K562 (cell line): Measurements from ENCODE around the gene RNF19B. TPM values are rescaled to one million over a fixed set of nuclear protein-coding genes. Genes with fewer than 3 reads are reported as not detected.
A peak's percentile ranks its signal among the peaks of the same experiment; 100 is the strongest.

ENCODE experiments used
- ATF1 ChIP-seq, 2 experiments: fragments of 450-650 bp in 1 of 2; IDR thresholded peaks; 2 replicates each; pipeline ENCODE4 v1.6.1; 2016; ENCODE audit warnings: missing compliant biosample characterization in 1 of 2, missing genetic modification characterization in 1 of 2
- CBX5 ChIP-seq: IDR thresholded peaks from 2 replicates; pipeline ENCODE4 v1.6.1; 2014; ENCODE audit warnings: low read depth, borderline replicate concordance
- CREM ChIP-seq: IDR thresholded peaks from 2 replicates; pipeline ENCODE4 v1.6.1; 2014; ENCODE audit warnings: antibody characterized with exemption, low read depth
- ELF4 ChIP-seq: fragments of 450-650 bp; formaldehyde crosslinking; IDR thresholded peaks from 2 replicates; pipeline ENCODE4 v1.4.0; 2022; ENCODE audit warnings: missing genetic modification characterization
- FOXJ2 ChIP-seq: fragments of 200-800 bp; sonication (Bioruptor generic); IDR thresholded peaks from 2 replicates; pipeline ENCODE4 v1.6.1; 2016; ENCODE audit warnings: missing genetic modification characterization, missing compliant biosample characterization
- MAFF ChIP-seq: IDR thresholded peaks from 2 replicates; pipeline ENCODE4 v1.6.1; 2012; ENCODE audit warnings: low read length, improper control_type of control experiment
- NFYB ChIP-seq: IDR thresholded peaks from 2 replicates; pipeline ENCODE4 v1.6.1; 2011; ENCODE audit warnings: mild to moderate bottlenecking, moderate library complexity; ENCODE audit not compliant: insufficient read length; ENCODE audit errors: extremely low read depth
- NR2C2 ChIP-seq, 2 experiments: fragments of 200-800 bp in 1 of 2; sonication (Bioruptor generic) in 1 of 2; sonication (generic) in 1 of 2; formaldehyde crosslinking in 1 of 2; IDR thresholded peaks; 2 replicates each; pipeline versions ENCODE4 v1.6.1 to v1.8.0; 2016 to 2022; ENCODE audit warnings: mild to moderate bottlenecking in 1 of 2, missing compliant biosample characterization in 1 of 2, missing genetic modification characterization in 1 of 2, missing genetic modification reagents in 1 of 2
- NRF1 ChIP-seq, 2 experiments: fragments of 450-650 bp; IDR thresholded peaks in 1 of 2; conservative IDR thresholded peaks in 1 of 2; 2 replicates each; pipeline ENCODE4 v1.6.1; 2014; ENCODE audit warnings: mild to moderate bottlenecking in 2 of 2
- PRPF4 ChIP-seq: fragments of 200-400 bp; formaldehyde crosslinking; IDR thresholded peaks from one replicate; pipeline ENCODE4 v1.6.1; 2017; ENCODE audit warnings: low read length, low read depth, mild to moderate bottlenecking; ENCODE audit not compliant: insufficient read depth, poor library complexity, severe bottlenecking
- SMARCE1 ChIP-seq: fragments of 450-650 bp; IDR thresholded peaks from 2 replicates; pipeline ENCODE4 v1.7.1; 2016; ENCODE audit warnings: mild to moderate bottlenecking
- SRF ChIP-seq, 2 experiments: fragments of 250-450, 450-650 bp in 1 of 2; sonication (Bioruptor Pico) in 1 of 2; sonication (generic) in 1 of 2; formaldehyde crosslinking; IDR thresholded peaks; 2 replicates each; pipeline versions ENCODE4 v1.5.0 to v1.5.1; 2020 to 2022; ENCODE audit warnings: mild to moderate bottlenecking in 1 of 2, missing genetic modification reagents in 1 of 2
- TSC22D4 ChIP-seq: fragments of 450-650 bp; IDR thresholded peaks from 2 replicates; pipeline ENCODE4 v1.6.1; 2016; ENCODE audit warnings: missing genetic modification characterization, missing biosample characterization, control low read depth
- ZNF644 ChIP-seq: fragments of 200-800 bp; sonication (Bioruptor generic); IDR thresholded peaks from 2 replicates; pipeline ENCODE4 v1.6.1; 2016; ENCODE audit warnings: low read depth, missing genetic modification characterization, missing compliant biosample characterization
- ZNF766 ChIP-seq: fragments of 200-800 bp; sonication (Bioruptor generic); conservative IDR thresholded peaks from 2 replicates; pipeline ENCODE4 v1.6.1; 2016; ENCODE audit warnings: missing genetic modification characterization, missing compliant biosample characterization
- polyA plus RNA-seq, 8 experiments: library from polyadenylated mRNA; depleted of rRNA in 4 of 8; stranded (reverse) in 5 of 8; unstranded in 3 of 8; fragments of >200 nt; fragmentation: Nextera tagmentation in 2 of 8; fragmentation: Illumina TruSeq in 1 of 8; extraction: Ambion mirVana in 2 of 8; extraction: Trizol in 1 of 8; gene quantifications; 2 replicates each; pipeline versions ENCODE4 v1.2.1 to v1.2.3, GENCODE V29; 2011 to 2014; ENCODE audit warnings: inconsistent platforms in 1 of 8, missing spikeins in 1 of 8
- total RNA-seq, 7 experiments: library from RNA; depleted of rRNA in 6 of 7; stranded (reverse); fragments of >200 nt in 6 of 7; fragmentation: Illumina TruSeq in 2 of 7; extraction: Trizol in 2 of 7; gene quantifications; 2 replicates each; pipeline versions ENCODE4 v1.2.1 to v1.2.3, GENCODE V29; 2011 to 2021; ENCODE audit warnings: low replicate concordance in 1 of 7
- TF ChIP-seq, protein P1 (sequence below): fragments of 450-650 bp; formaldehyde crosslinking; IDR thresholded peaks from 2 replicates; pipeline ENCODE4 v1.4.0; 2022; ENCODE audit warnings: mild to moderate bottlenecking, moderate library complexity
- TF ChIP-seq, protein P2 (sequence below), 2 experiments: fragments of 200-800 bp in 1 of 2; sonication (Bioruptor generic) in 1 of 2; sonication (generic) in 1 of 2; formaldehyde crosslinking in 1 of 2; IDR thresholded peaks in 1 of 2; conservative IDR thresholded peaks in 1 of 2; 2 replicates each; pipeline versions ENCODE4 v1.5.0 to v1.6.1; 2016 to 2020; ENCODE audit warnings: missing compliant biosample characterization in 1 of 2, missing genetic modification characterization in 1 of 2, missing genetic modification reagents in 1 of 2
- TF ChIP-seq, protein P3 (sequence below): fragments of 450-650 bp; IDR thresholded peaks from 2 replicates; pipeline ENCODE4 v1.6.1; 2018; ENCODE audit not compliant: partially characterized antibody
- TF ChIP-seq, protein P4 (sequence below): sonication (generic); formaldehyde crosslinking; IDR thresholded peaks from 2 replicates; pipeline ENCODE4 v1.8.0; 2022; ENCODE audit warnings: missing genetic modification reagents, mild to moderate bottlenecking, moderate library complexity, borderline replicate concordance

The RNF19B gene
- total and polyA plus RNA-seq, 9 of the 15 experiments (the other 6 are each of a cell fraction or from before 2014, with no cell fraction given) = 2.6 to 14.9 (median 10.1) TPM

DNA sequence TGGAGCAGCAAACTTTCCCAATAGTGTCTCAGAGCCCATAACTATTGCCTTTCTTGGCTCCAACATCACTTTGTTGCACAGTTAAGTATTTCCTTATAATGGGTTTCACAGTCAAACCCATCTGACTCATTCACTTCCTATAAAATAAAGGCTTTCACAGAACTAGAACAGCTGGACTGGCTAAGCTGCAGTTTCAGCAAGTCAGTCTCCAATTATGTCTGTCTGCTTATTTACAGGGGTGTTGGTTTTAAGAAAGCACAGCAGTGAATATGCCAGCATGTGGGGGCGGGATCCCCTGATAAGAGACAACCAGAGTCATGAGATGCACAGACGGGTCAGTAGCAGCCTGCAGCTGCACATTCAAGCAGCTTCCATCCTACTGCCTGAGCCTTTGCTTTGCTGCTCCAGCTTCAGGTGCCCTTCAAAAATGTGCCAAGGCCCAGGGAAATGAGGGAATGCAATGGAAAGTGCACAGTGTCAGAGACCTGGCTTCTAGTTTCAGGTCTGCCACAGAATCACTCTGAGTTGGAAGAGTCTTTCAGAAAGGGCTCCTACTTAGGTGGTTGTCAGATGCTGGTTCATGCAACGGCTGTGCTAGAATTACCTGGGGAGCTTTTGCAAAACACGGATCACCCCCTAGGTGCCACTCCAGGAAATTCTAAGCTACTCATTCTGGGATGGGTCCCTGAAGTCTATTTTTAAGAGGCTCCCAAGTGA, 24.8 kb downstream of the RNF19B start (continued):
- TF ChIP-seq, protein P1, sequence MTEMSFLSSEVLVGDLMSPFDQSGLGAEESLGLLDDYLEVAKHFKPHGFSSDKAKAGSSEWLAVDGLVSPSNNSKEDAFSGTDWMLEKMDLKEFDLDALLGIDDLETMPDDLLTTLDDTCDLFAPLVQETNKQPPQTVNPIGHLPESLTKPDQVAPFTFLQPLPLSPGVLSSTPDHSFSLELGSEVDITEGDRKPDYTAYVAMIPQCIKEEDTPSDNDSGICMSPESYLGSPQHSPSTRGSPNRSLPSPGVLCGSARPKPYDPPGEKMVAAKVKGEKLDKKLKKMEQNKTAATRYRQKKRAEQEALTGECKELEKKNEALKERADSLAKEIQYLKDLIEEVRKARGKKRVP (CRISPR knock-in tag) = no peak
- TF ChIP-seq SMARCE1 (peak; percentile 54; the same call in 1 of the 2 replicates), NRF1 (conservative IDR thresholded peaks at IDR 0.05 in 1 of 2, IDR thresholded peaks at IDR 0.05 in 1 of 2) (peak in 1 of 2 experiments; percentile 30; a peak in 1 of 4 replicates), NR2C2 (CRISPR knock-in tag; IDR thresholded peaks at IDR 0.05) (no peak), NR2C2 (tag; IDR thresholded peaks at IDR 0.05) (peak; percentile 50; the same call in 1 of the 2 replicates), ZNF644 (0 out of 2 replicates have a peak, but pooled peaks have one; percentile 41), NFYB (no peak), TSC22D4 (no peak), ELF4 (CRISPR knock-in tag) (0 out of 2 replicates have a peak, but pooled peaks have one; percentile 26), FOXJ2 (tag) (0 out of 2 replicates have a peak, but pooled peaks have one; percentile 38), CBX5 (no peak), CREM (peak; percentile 41; the same call in 1 of the 2 replicates), ATF1 (CRISPR knock-in tag; IDR thresholded peaks at IDR 0.05) (no peak), ATF1 (tag; IDR thresholded peaks at IDR 0.05) (peak; percentile 26; the same call in 1 of the 2 replicates), ZNF766 (peak; percentile 83), MAFF (no peak), PRPF4 (no peak), SRF (CRISPR knock-in tag; IDR thresholded peaks at IDR 0.05) (no peak)
- TF ChIP-seq, protein P2, sequence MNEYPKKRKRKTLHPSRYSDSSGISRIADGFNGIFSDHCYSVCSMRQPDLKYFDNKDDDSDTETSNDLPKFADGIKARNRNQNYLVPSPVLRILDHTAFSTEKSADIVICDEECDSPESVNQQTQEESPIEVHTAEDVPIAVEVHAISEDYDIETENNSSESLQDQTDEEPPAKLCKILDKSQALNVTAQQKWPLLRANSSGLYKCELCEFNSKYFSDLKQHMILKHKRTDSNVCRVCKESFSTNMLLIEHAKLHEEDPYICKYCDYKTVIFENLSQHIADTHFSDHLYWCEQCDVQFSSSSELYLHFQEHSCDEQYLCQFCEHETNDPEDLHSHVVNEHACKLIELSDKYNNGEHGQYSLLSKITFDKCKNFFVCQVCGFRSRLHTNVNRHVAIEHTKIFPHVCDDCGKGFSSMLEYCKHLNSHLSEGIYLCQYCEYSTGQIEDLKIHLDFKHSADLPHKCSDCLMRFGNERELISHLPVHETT (CRISPR knock-in tag; conservative IDR thresholded peaks at IDR 0.05 in 1 of 2, IDR thresholded peaks at IDR 0.05 in 1 of 2) = 0 out of 4 replicates have a peak, but pooled peaks of 1 of the 2 experiments have one; percentile 69
- TF ChIP-seq, protein P3, sequence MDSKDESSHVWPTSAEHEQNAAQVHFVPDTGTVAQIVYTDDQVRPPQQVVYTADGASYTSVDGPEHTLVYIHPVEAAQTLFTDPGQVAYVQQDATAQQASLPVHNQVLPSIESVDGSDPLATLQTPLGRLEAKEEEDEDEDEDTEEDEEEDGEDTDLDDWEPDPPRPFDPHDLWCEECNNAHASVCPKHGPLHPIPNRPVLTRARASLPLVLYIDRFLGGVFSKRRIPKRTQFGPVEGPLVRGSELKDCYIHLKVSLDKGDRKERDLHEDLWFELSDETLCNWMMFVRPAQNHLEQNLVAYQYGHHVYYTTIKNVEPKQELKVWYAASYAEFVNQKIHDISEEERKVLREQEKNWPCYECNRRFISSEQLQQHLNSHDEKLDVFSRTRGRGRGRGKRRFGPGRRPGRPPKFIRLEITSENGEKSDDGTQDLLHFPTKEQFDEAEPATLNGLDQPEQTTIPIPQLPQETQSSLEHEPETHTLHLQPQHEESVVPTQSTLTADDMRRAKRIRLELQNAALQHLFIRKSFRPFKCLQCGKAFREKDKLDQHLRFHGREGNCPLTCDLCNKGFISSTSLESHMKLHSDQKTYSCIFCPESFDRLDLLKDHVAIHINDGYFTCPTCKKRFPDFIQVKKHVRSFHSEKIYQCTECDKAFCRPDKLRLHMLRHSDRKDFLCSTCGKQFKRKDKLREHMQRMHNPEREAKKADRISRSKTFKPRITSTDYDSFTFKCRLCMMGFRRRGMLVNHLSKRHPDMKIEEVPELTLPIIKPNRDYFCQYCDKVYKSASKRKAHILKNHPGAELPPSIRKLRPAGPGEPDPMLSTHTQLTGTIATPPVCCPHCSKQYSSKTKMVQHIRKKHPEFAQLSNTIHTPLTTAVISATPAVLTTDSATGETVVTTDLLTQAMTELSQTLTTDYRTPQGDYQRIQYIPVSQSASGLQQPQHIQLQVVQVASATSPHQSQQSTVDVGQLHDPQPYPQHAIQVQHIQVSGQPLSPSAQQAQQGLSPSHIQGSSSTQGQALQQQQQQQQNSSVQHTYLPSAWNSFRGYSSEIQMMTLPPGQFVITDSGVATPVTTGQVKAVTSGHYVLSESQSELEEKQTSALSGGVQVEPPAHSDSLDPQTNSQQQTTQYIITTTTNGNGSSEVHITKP = peak; percentile 42
- TF ChIP-seq, protein P4, sequence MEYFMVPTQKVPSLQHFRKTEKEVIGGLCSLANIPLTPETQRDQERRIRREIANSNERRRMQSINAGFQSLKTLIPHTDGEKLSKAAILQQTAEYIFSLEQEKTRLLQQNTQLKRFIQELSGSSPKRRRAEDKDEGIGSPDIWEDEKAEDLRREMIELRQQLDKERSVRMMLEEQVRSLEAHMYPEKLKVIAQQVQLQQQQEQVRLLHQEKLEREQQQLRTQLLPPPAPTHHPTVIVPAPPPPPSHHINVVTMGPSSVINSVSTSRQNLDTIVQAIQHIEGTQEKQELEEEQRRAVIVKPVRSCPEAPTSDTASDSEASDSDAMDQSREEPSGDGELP (CRISPR knock-in tag) = peak; percentile 59; the same call in 1 of the 2 replicates
